Breast epithelium (tissue), 3 donors: Measurements from ENCODE around the gene ALDH1A3.

Experiments
- POLR2A ChIP-seq: fragments of 450-650 bp; IDR thresholded peaks from one replicate; pipeline ENCODE4 v1.6.1; 2016; ENCODE audit warnings: antibody characterized with exemption, mild to moderate bottlenecking, moderate library complexity
- POLR2AphosphoS5 ChIP-seq, 3 donors: sonication (generic); formaldehyde crosslinking; IDR thresholded peaks; one replicate each; pipeline ENCODE4 v1.6.1; 2017; ENCODE audit warnings: antibody characterized with exemption in 3 of 3
- TF ChIP-seq, protein P1 (sequence below), 3 donors: fragments of 450-650 bp; IDR thresholded peaks; one replicate each; pipeline ENCODE4 v1.5.1; 2016 to 2017; ENCODE audit warnings: antibody characterized with exemption in 3 of 3, mild to moderate bottlenecking in 3 of 3, moderate library complexity in 3 of 3

DNA sequence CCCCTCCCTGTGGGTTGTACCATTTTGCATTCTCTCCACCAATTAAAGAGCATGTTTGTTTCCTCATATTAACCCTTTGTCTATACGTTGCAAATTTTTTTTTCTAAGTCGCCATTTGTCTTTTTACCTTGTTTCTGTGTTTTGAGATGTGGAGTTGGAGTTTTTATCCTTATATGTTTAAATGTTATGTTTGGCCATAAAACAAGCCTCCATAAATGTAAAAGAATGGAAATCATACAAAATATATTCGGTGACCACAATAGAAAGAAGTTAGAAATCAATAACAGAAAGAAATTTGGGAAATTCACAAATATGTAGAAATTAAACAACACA is 68.8 kb downstream of the ALDH1A3 start:
- TF ChIP-seq, protein P1, sequence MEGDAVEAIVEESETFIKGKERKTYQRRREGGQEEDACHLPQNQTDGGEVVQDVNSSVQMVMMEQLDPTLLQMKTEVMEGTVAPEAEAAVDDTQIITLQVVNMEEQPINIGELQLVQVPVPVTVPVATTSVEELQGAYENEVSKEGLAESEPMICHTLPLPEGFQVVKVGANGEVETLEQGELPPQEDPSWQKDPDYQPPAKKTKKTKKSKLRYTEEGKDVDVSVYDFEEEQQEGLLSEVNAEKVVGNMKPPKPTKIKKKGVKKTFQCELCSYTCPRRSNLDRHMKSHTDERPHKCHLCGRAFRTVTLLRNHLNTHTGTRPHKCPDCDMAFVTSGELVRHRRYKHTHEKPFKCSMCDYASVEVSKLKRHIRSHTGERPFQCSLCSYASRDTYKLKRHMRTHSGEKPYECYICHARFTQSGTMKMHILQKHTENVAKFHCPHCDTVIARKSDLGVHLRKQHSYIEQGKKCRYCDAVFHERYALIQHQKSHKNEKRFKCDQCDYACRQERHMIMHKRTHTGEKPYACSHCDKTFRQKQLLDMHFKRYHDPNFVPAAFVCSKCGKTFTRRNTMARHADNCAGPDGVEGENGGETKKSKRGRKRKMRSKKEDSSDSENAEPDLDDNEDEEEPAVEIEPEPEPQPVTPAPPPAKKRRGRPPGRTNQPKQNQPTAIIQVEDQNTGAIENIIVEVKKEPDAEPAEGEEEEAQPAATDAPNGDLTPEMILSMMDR (IDR thresholded peaks at IDR 0.05): no peak
- TF ChIP-seq POLR2AphosphoS5 (IDR thresholded peaks at IDR 0.05): no peak
- no peak for TF ChIP-seq POLR2A
